Adrenal gland (tissue), 12 donors: Measurements from ENCODE around the gene HYAL1. TPM values are rescaled to one million over a fixed set of nuclear protein-coding genes. Genes with fewer than 3 reads are reported as not detected.

Experiments used
- DNase-seq, 7 donors: peaks; one replicate each; pipeline ENCODE4 v3.0.0-alpha.2; 2019 to 2020
- H3K27ac ChIP-seq, 5 donors: fragments of 200-600 bp; sonication (generic) in 4 of 5; 1 replicate in 3 of 5; 2 replicates in 2 of 5; pipeline versions ENCODE4 v1.5.1 to v1.8.0; 2016 to 2020; ENCODE audit warnings: mild to moderate bottlenecking in 1 of 5
- H3K27me3 ChIP-seq: fragments of 200-600 bp; 2 replicates; pipeline ENCODE4 v1.8.0; 2021
- H3K36me3 ChIP-seq, 2 donors: fragments of 200-600 bp; replicated peaks in 1 of 2; 1 replicate in 1 of 2; 2 replicates in 1 of 2; pipeline versions ENCODE4 v1.5.1 to v1.8.0; 2018 to 2022
- H3K4me1 ChIP-seq, 2 donors: fragments of 200-600 bp; replicated peaks in 1 of 2; 1 replicate in 1 of 2; 2 replicates in 1 of 2; pipeline versions ENCODE4 v1.5.1 to v1.8.0; 2018 to 2021
- H3K4me3 ChIP-seq, 4 donors: fragments of 200-600 bp; sonication (generic) in 3 of 4; one replicate each; pipeline ENCODE4 v1.5.1; 2016 to 2018
- H3K9me3 ChIP-seq, 3 donors: fragments of 200-600 bp; sonication (generic) in 1 of 3; replicated peaks in 1 of 3; 1 replicate in 2 of 3; 2 replicates in 1 of 3; pipeline versions ENCODE4 v1.5.1 to v1.8.0; 2016 to 2021
- POLR2A ChIP-seq, 2 donors: fragments of 450-650 bp; IDR thresholded peaks; one replicate each; pipeline ENCODE4 v1.6.1; 2017; ENCODE audit warnings: antibody characterized with exemption in 2 of 2, mild to moderate bottlenecking in 2 of 2, moderate library complexity in 1 of 2
- WGBS, 4 donors: extraction: QIAGEN DNeasy Blood & Tissue Kit in 2 of 4; methylation state at CpG; one replicate each; pipeline versions ENCODE4 v1.1.5 to v1.1.7; 2013 to 2017; 5-methylcytosine and 5-hydroxymethylcytosine counted together
- intact Hi-C, 2 donors: fragments of 100-400 bp; cut with DNase I; formaldehyde crosslinking; loops; one replicate each; pipeline versions ENCODE4 v1.14.1 to v1.15.0; 2022 to 2023
- polyA plus RNA-seq, 3 donors: library from polyadenylated mRNA; stranded (reverse); fragments of 200-250 nt in 2 of 3; fragments of 350-450 nt in 1 of 3; fragmentation: Illumina TruSeq in 1 of 3; extraction: RNeasy Lipid Tissue Mini Kit (QIAGEN cat#74804) in 1 of 3; gene quantifications; one replicate each; pipeline ENCODE4 v1.2.3, GENCODE V29; 2013 to 2014
- total RNA-seq, 9 donors: library from RNA; depleted of rRNA in 4 of 9; stranded (reverse); fragments of >200 nt in 4 of 9; fragments of 120-200 nt in 1 of 9; fragmentation: NEBNext Ultra II Directional in 1 of 9; extraction: Animal tissue kit (Norgen Biotek cat#: 25700) in 1 of 9; gene quantifications; one replicate each; pipeline versions ENCODE4 v1.1.0 to v1.2.4, GENCODE V29; 2013 to 2023
- TF ChIP-seq, protein P1 (sequence below), 6 experiments: fragments of 450-650 bp in 4 of 6; fragments of 200-600 bp in 2 of 6; sonication (generic) in 1 of 6; IDR thresholded peaks; 1 replicate in 5 of 6; 2 replicates in 1 of 6; pipeline versions ENCODE4 v1.5.1 to v1.8.0; 2016 to 2021; ENCODE audit warnings: antibody characterized with exemption in 6 of 6, mild to moderate bottlenecking in 2 of 6, moderate library complexity in 1 of 6
- donor health status: healthy with polysubstance abuse.
- donor health status: Bipolar disorder and iron deficiency.
- donor health status: DM: yes; HTN: yes; CAD: no.
- donor health status: DM: no; HTN: no; CAD: no.
- donor health status: DM: no; HTN: no; CAD: no.
- donor health status: DM: yes; HTN: yes; CAD: no.

The HYAL1 gene
- total and polyA plus RNA-seq, 12 donors, result 3.2 to 50.5 (median 28.2) TPM

DNA sequence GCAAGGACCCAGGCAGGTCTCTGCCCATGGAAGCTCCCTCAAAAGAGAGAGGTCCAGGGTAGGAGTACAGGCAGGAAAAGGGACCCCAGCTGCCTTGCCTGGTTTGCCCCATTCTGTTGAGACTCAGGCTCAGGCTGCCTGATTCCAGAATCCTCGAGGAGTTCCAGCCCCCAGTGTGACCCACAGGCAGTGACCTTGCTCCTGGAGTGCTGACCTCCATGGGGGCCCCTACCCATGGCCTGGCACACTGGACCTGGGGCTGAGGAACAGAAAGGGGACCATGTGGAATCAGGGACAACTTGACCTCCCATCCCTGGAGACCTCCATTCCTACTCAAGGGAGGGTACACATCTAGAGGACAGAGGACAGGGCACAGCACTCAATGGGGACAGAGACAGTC is 37.8 kb downstream of the HYAL1 start:
- TF ChIP-seq POLR2A (IDR thresholded peaks at IDR 0.05), result no peak
- TF ChIP-seq, protein P1, sequence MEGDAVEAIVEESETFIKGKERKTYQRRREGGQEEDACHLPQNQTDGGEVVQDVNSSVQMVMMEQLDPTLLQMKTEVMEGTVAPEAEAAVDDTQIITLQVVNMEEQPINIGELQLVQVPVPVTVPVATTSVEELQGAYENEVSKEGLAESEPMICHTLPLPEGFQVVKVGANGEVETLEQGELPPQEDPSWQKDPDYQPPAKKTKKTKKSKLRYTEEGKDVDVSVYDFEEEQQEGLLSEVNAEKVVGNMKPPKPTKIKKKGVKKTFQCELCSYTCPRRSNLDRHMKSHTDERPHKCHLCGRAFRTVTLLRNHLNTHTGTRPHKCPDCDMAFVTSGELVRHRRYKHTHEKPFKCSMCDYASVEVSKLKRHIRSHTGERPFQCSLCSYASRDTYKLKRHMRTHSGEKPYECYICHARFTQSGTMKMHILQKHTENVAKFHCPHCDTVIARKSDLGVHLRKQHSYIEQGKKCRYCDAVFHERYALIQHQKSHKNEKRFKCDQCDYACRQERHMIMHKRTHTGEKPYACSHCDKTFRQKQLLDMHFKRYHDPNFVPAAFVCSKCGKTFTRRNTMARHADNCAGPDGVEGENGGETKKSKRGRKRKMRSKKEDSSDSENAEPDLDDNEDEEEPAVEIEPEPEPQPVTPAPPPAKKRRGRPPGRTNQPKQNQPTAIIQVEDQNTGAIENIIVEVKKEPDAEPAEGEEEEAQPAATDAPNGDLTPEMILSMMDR (IDR thresholded peaks at IDR 0.05), result no peak
- Histone ChIP-seq H3K9me3 (no peaks in the 10 kb centered on the region), H3K36me3 (no peaks in the 10 kb centered on the region), H3K27ac (peak overlapping the region; percentile 86 to 97 (median 92)), H3K4me3 (no peak overlapping the region), H3K4me1 (peaks cover 55 to 61% of the 10 kb centered on the region in 2 donors), H3K27me3 (no peaks in the 10 kb centered on the region)
- intact Hi-C loops, result no loop called here
- DNase-seq, result peak in 1 of 7 donors; percentile 31
- 41% methylated on average over 1 of the region's 1 CpG; no CpG with 5 or more reads in 2 of the 4 donors for WGBS, 4 donors

- peak in 5 of 7 donors; percentile 54 to 70 (median 64) for DNase-seq
- Histone ChIP-seq H3K36me3 (no peaks in the 10 kb centered on the region), H3K27me3 (no peaks in the 10 kb centered on the region), H3K4me3 (no peak overlapping the region), H3K4me1 (peaks cover 61% of the 10 kb centered on the region in 2 donors), H3K27ac (peak overlapping the region; percentile 86 to 97 (median 92)), H3K9me3 (no peaks in the 10 kb centered on the region)
- TF ChIP-seq, protein P1 (IDR thresholded peaks at IDR 0.05), result no peak
- TF ChIP-seq POLR2A (IDR thresholded peaks at IDR 0.05), result no peak
- intact Hi-C loops, result no loop called here
- WGBS, 4 donors, result 17 to 69% (median 64%) methylated on average over 1 to 7 of the region's 7 CpGs
These were observed 38.3 kb downstream of the HYAL1 start for GRCh38 chr3:50264964-50265485.

DNA sequence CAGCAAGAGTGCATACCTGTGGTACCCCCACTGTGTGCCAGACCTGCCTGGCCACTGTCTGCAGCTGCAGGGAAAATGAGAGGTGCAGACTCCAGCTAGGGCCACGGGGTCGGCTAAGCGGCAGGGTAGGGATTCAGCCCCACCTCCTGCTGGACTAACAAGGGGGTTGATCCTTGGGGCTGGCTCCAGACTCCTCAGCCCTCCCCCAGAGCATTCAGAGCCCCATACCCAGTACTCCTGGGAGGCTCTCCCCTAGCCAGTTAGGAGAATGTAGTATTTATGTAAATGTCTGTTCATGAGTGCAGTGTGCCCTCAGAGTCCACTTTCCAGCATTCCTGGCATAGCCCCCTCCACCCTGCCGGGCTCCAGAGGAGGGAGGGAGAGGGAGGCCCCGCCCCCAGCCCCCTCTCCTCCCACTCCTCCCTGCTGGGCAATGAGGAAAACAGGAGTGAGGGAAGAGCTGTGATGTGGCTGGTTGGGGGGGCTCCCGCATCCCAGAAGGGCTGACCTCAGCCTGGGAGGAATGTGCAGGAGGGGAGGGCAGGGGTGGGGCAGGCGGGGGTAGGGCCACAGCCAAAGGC is 38.9 kb downstream of the HYAL1 start:
- no peaks in the 10 kb centered on the region for H3K27me3 ChIP-seq
- H3K4me3 ChIP-seq, result no peak overlapping the region
- peak in 1 of 2 donors; percentile 46 for TF ChIP-seq POLR2A (IDR thresholded peaks at IDR 0.05)
- TF ChIP-seq, protein P1 (IDR thresholded peaks at IDR 0.05), result no peak
- peak; percentile 76 to 92 (median 89) for DNase-seq
- no peaks in the 10 kb centered on the region for H3K36me3 ChIP-seq
- peaks cover 55 to 65% of the 10 kb centered on the region in 2 donors for H3K4me1 ChIP-seq
- 6 to 25% (median 18%) methylated on average over 4 to 7 of the region's 7 CpGs for WGBS, 4 donors
- intact Hi-C loops, result no loop called here
- H3K9me3 ChIP-seq, result no peaks in the 10 kb centered on the region
- peak overlapping the region; percentile 86 to 97 (median 92) for H3K27ac ChIP-seq

GRCh38 chr3:50263478-50264382 is 39.6 kb downstream of the HYAL1 start:
- Histone ChIP-seq H3K4me3 (no peak overlapping the region), H3K4me1 (peaks cover 48 to 65% of the 10 kb centered on the region in 2 donors)

More at GRCh38 chr3:50263478-50264382, 39.6 kb downstream of the HYAL1 start:
- Histone ChIP-seq H3K9me3 (no peaks in the 10 kb centered on the region), H3K27ac (peak overlapping the region; percentile 86 to 97 (median 92)), H3K27me3 (no peaks in the 10 kb centered on the region), H3K36me3 (peaks cover 0 to under 1% of the 10 kb centered on the region in 2 donors)
- WGBS, 4 donors, result 45 to 49% (median 46%) methylated on average over 6 of the region's 6 CpGs
- no peak for TF ChIP-seq POLR2A (IDR thresholded peaks at IDR 0.05)
- TF ChIP-seq, protein P1 (IDR thresholded peaks at IDR 0.05), result no peak
- DNase-seq, result peak; percentile 74 to 92 (median 84)
- intact Hi-C loops, result no loop called here
